ENCODE results near the gene DUOX1.

DUOX1 gene

GRCh38 chr15:45169608-45170480, 40.0 kb downstream of the DUOX1 start:
- DNase-seq, result no peak

GRCh38 chr15:45171912-45172311, 42.1 kb downstream of the DUOX1 start:
- no peak for DNase-seq

GRCh38 chr15:45174069-45174468, 44.3 kb downstream of the DUOX1 start:
- DNase-seq, result no peak

GRCh38 chr15:45174577-45174976, 44.8 kb downstream of the DUOX1 start:
- no peak for DNase-seq

- DNase-seq, result no peak
Observed at GRCh38 chr15:45177285-45177684, 47.5 kb downstream of the DUOX1 start.

GRCh38 chr15:45179221-45179985, 49.6 kb downstream of the DUOX1 start:
- DNase-seq, result no peak

GRCh38 chr15:45180201-45180600, 50.4 kb downstream of the DUOX1 start:
- no peak for DNase-seq

- DNase-seq, result no peak
Observed at GRCh38 chr15:45180648-45181436, 51.0 kb downstream of the DUOX1 start.

- DNase-seq, result no peak
Observed at GRCh38 chr15:45181491-45182285, 51.9 kb downstream of the DUOX1 start.

GRCh38 chr15:45182996-45183395, 53.2 kb downstream of the DUOX1 start:
- no peak for DNase-seq

GRCh38 chr15:45183511-45183910, 53.7 kb downstream of the DUOX1 start:
- no peak for DNase-seq

GRCh38 chr15:45184562-45185041, 54.8 kb downstream of the DUOX1 start:
- no peak for DNase-seq

GRCh38 chr15:45185069-45185779, 55.4 kb downstream of the DUOX1 start:
- DNase-seq, result no peak

GRCh38 chr15:45185903-45186770, 56.3 kb downstream of the DUOX1 start:
- no peak for DNase-seq

GRCh38 chr15:45186771-45187577, 57.2 kb downstream of the DUOX1 start:
- no peak for DNase-seq

GRCh38 chr15:45187578-45187893, 57.7 kb downstream of the DUOX1 start:
- DNase-seq, result no peak

- DNase-seq, result no peak
Observed at GRCh38 chr15:45187894-45188830, 58.4 kb downstream of the DUOX1 start, which contains the start of gene SHF. SHF (minus strand) TSS chr15:45187966; CDS start chr15:45187951, 15 bp downstream.

- no peak for DNase-seq
Observed at GRCh38 chr15:45197512-45197911, 67.7 kb downstream of the DUOX1 start.

All from amniotic stem cell (primary cell).